ENCODE data around the gene GPR68.

The GPR68 gene

DNA sequence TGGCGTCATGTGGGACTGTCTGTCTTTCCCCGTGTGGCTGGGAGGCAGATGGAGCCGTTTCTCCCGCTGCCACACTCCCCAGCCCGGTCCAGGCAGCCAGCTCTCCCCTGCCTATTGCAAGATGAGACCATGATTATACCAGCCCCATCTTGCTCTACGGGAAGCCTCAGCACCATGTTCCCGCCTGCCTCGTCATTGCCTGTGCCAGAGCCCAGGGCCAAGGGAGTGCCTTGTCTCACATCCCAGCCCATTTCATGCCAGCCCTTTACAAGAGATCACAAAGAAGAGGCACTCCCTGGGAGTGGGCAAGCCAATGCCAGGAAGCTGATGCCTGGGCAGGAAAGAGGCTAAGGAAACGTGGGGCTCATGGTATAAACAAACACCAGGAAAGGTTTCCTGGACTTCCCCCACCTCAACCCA is 23.9 kb downstream of the GPR68 start:
- no peak overlapping the region for H3K4me3 ChIP-seq (ENCODE audit: low read depth, low read length)
- H3K27ac ChIP-seq (ENCODE audit: extremely low read depth, low read depth, low read length), result no peak overlapping the region
- CTCF ChIA-PET, result no interaction called here
- H3K36me3 ChIP-seq (ENCODE audit: control insufficient read depth in 2 of 2, insufficient read depth in 1 of 2, low read length in 2 of 2), result peaks cover 0 to 16% of the 10 kb centered on the region in 2 experiments; a peak in 1 of 3 replicates
- H3K9me3 ChIP-seq (ENCODE audit: control insufficient read depth, insufficient read depth, low read depth, low read length), result no peaks in the 10 kb centered on the region
- POLR2A ChIA-PET, result no interaction called here
- H3K4me1 ChIP-seq (ENCODE audit: control insufficient read depth, insufficient read depth, low read length), result no peaks in the 10 kb centered on the region
- TF ChIP-seq ZNF501 (tag by site-specific recombination; IDR thresholded peaks at IDR 0.05) (no peak), ZNF354C (tag by site-specific recombination; IDR thresholded peaks at IDR 0.05; ENCODE audit: borderline replicate concordance, low read depth) (no peak), ZNF660 (tag by site-specific recombination; IDR thresholded peaks at IDR 0.05) (no peak), SP7 (tag by site-specific recombination; IDR thresholded peaks at IDR 0.05) (no peak), SALL2 (tag by site-specific recombination; IDR thresholded peaks at IDR 0.05; ENCODE audit: borderline replicate concordance) (no peak), ZEB2 (tag by site-specific recombination; IDR thresholded peaks at IDR 0.05) (no peak), ZNF433 (tag by site-specific recombination; IDR thresholded peaks at IDR 0.05; ENCODE audit: low read depth) (no peak), SCRT2 (tag by site-specific recombination; IDR thresholded peaks at IDR 0.05) (no peak), ZNF202 (tag by site-specific recombination; IDR thresholded peaks at IDR 0.05; ENCODE audit: borderline replicate concordance) (no peak)
- TF ChIP-seq, protein P1, sequence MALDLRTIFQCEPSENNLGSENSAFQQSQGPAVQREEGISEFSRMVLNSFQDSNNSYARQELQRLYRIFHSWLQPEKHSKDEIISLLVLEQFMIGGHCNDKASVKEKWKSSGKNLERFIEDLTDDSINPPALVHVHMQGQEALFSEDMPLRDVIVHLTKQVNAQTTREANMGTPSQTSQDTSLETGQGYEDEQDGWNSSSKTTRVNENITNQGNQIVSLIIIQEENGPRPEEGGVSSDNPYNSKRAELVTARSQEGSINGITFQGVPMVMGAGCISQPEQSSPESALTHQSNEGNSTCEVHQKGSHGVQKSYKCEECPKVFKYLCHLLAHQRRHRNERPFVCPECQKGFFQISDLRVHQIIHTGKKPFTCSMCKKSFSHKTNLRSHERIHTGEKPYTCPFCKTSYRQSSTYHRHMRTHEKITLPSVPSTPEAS (tag by site-specific recombination; IDR thresholded peaks at IDR 0.05), result no peak

- no peak overlapping the region for H3K4me3 ChIP-seq (ENCODE audit: low read depth, low read length)
- no peaks in the 10 kb centered on the region for H3K9me3 ChIP-seq (ENCODE audit: control insufficient read depth, insufficient read depth, low read depth, low read length)
- ChIA-PET CTCF (interaction anchor here (0.6 kb wide), 1 partner anchor 529 kb away, joined by 4 read pairs; no protein-coding TSS in a partner anchor), POLR2A (no interaction called here)
- H3K4me1 ChIP-seq (ENCODE audit: control insufficient read depth, insufficient read depth, low read length), result no peaks in the 10 kb centered on the region
- TF ChIP-seq OVOL3 (tag by site-specific recombination; IDR thresholded peaks at IDR 0.05), result no peak
- no peak for TF ChIP-seq ZNF426 (tag by site-specific recombination; IDR thresholded peaks at IDR 0.05)
- no peak for TF ChIP-seq PATZ1 (tag by site-specific recombination; IDR thresholded peaks at IDR 0.05)
- TF ChIP-seq ZNF747 (tag by site-specific recombination; IDR thresholded peaks at IDR 0.05), result no peak
- TF ChIP-seq ZSCAN23 (tag by site-specific recombination; IDR thresholded peaks at IDR 0.05), result no peak
- no peak for TF ChIP-seq ZNF114 (tag by site-specific recombination; IDR thresholded peaks at IDR 0.05)
- TF ChIP-seq, protein P1 (tag by site-specific recombination; IDR thresholded peaks at IDR 0.05), result no peak
- TF ChIP-seq PRDM2 (tag by site-specific recombination; IDR thresholded peaks at IDR 0.05; ENCODE audit: borderline replicate concordance), result no peak
- no peak for TF ChIP-seq ZNF19 (tag by site-specific recombination; IDR thresholded peaks at IDR 0.05; ENCODE audit: low read depth)
- TF ChIP-seq, protein P2, sequence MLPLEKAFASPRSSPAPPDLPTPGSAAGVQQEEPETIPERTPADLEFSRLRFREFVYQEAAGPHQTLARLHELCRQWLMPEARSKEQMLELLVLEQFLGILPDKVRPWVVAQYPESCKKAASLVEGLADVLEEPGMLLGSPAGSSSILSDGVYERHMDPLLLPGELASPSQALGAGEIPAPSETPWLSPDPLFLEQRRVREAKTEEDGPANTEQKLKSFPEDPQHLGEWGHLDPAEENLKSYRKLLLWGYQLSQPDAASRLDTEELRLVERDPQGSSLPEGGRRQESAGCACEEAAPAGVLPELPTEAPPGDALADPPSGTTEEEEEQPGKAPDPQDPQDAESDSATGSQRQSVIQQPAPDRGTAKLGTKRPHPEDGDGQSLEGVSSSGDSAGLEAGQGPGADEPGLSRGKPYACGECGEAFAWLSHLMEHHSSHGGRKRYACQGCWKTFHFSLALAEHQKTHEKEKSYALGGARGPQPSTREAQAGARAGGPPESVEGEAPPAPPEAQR (tag by site-specific recombination; IDR thresholded peaks at IDR 0.05), result no peak
- H3K36me3 ChIP-seq (ENCODE audit: control insufficient read depth in 2 of 2, insufficient read depth in 1 of 2, low read length in 2 of 2), result peaks cover 0 to 21% of the 10 kb centered on the region in 2 experiments; a peak in 1 of 3 replicates
- H3K27ac ChIP-seq (ENCODE audit: extremely low read depth, low read depth, low read length), result no peak overlapping the region
Observed at GRCh38 chr14:91219517-91220389, 24.8 kb downstream of the GPR68 start.
